ENCODE data around the gene KIAA0753. TPM values are rescaled to one million over a fixed set of nuclear protein-coding genes. Genes with fewer than 3 reads are reported as not detected.
"Not testable (repeated sequence)": the region's sequence is repeated elsewhere in the genome, so short reads cannot be mapped to it uniquely, and the experiment has no call there.

The KIAA0753 gene
- total and polyA plus RNA-seq, 2 of the 13 experiments (the other 11 are each of a cell fraction or from before 2014, with no cell fraction given), result 5.2 to 9.1 TPM

GRCh38 chr17:6663200-6663599, 22.7 kb upstream of the KIAA0753 start:
- H4K20me1 ChIP-seq (ENCODE audit: insufficient read depth, low read length); H3K9ac ChIP-seq (ENCODE audit: insufficient read depth, low read depth, low read length); H3K27me3 ChIP-seq (ENCODE audit: control insufficient read depth in 1 of 2, insufficient read depth in 2 of 2, low read length in 2 of 2); H3K4me2 ChIP-seq (ENCODE audit: low read depth, low read length); H3K27ac ChIP-seq (ENCODE audit: extremely low read length, insufficient read depth, low read length); H3K9me3 ChIP-seq (ENCODE audit: low read length); H3K4me3 ChIP-seq (replicated peaks in 1 of 3; ENCODE audit: insufficient read depth in 1 of 3, low read depth in 2 of 3, low read length in 3 of 3); ATAC-seq; H3K36me3 ChIP-seq (replicated peaks in 1 of 2; ENCODE audit: control insufficient read depth in 1 of 2, insufficient read depth in 2 of 2, low read length in 2 of 2); CTCF ChIA-PET (ENCODE audit: low intra/inter-chr PET ratio, low total read pairs); DNase-seq (ENCODE audit: low spot score); BruUV-seq (replicated peaks); H2AFZ ChIP-seq (ENCODE audit: low read length); H3K79me2 ChIP-seq (ENCODE audit: insufficient read depth, low read length); FAIRE-seq: not testable (repeated sequence)
- POLR2A ChIA-PET, result interaction anchor here (1.4 kb wide), 1 partner anchor 50 kb away, joined by 4 read pairs; the partner anchor contains the start of gene SLC13A5
- in situ Hi-C loops (cut with HindIII; ENCODE audit: extremely low pct_ligation_motif_present, low pct_unique_long_range_greater_than_20kb), result loop anchor here (10.0 kb wide), 2 partner anchors 172 to 352 kb away; partner anchors contain the start of genes RNASEK and TEKT1
- 80% methylated on average over 14 of the region's 14 CpGs for WGBS (ENCODE audit: low lambda C conversion rate)
- intact Hi-C loops (cut with micrococcal nuclease; ENCODE audit: unreplicated experiment), result loop anchor here (5.0 kb wide), 1 partner anchor 344 kb away; no protein-coding TSS in a partner anchor
- H3K4me1 ChIP-seq (ENCODE audit: insufficient read depth, low read length), result peaks cover 22% of the 10 kb centered on the region

GRCh38 chr17:6661464-6661848, 20.9 kb upstream of the KIAA0753 start:
- Histone ChIP-seq H3K27ac (ENCODE audit: extremely low read length, insufficient read depth, low read length) (no peak overlapping the region), H3K9me3 (ENCODE audit: low read length) (no peaks in the 10 kb centered on the region), H3K27me3 (ENCODE audit: control insufficient read depth in 1 of 2, insufficient read depth in 2 of 2, low read length in 2 of 2) (no peaks in the 10 kb centered on the region), H3K79me2 (ENCODE audit: insufficient read depth, low read length) (no peaks in the 10 kb centered on the region), H3K4me2 (ENCODE audit: low read depth, low read length) (no peak overlapping the region), H3K9ac (ENCODE audit: insufficient read depth, low read depth, low read length) (no peak overlapping the region), H2AFZ (ENCODE audit: low read length) (no peak overlapping the region), H3K36me3 (replicated peaks in 1 of 2; ENCODE audit: control insufficient read depth in 1 of 2, insufficient read depth in 2 of 2, low read length in 2 of 2) (no peaks in the 10 kb centered on the region), H4K20me1 (ENCODE audit: insufficient read depth, low read length) (no peaks in the 10 kb centered on the region), H3K4me3 (replicated peaks in 1 of 3; ENCODE audit: insufficient read depth in 1 of 3, low read depth in 2 of 3, low read length in 3 of 3) (no peak overlapping the region), H3K4me1 (ENCODE audit: insufficient read depth, low read length) (peaks cover 9% of the 10 kb centered on the region)
- WGBS (ENCODE audit: low lambda C conversion rate), result 67% methylated on average over 2 of the region's 2 CpGs
- ATAC-seq (no peak), DNase-seq (ENCODE audit: low spot score) (no peak), FAIRE-seq (no peak)
- ChIA-PET POLR2A (interaction anchor here (1.0 to 1.3 kb wide), 3 partner anchors 15 to 52 kb away, joined by 3 to 4 read pairs (median 4); partner anchors contain the start of gene SLC13A5), CTCF (ENCODE audit: low intra/inter-chr PET ratio, low total read pairs) (no interaction called here)
- in situ Hi-C loops (cut with HindIII; ENCODE audit: extremely low pct_ligation_motif_present, low pct_unique_long_range_greater_than_20kb), result loop anchor here (10.0 kb wide), 2 partner anchors 173 to 353 kb away; partner anchors contain the start of genes RNASEK and TEKT1
- BruUV-seq (replicated peaks), result no TSS peak
- intact Hi-C loops (cut with micrococcal nuclease; ENCODE audit: unreplicated experiment), result loop anchor here (5.0 kb wide), 1 partner anchor 346 kb away; no protein-coding TSS in a partner anchor
- TF ChIP-seq ZFP62 (CRISPR knock-in tag; IDR thresholded peaks at IDR 0.05) (no peak), ARID2 (CRISPR knock-in tag; IDR thresholded peaks at IDR 0.05; ENCODE audit: borderline replicate concordance) (no peak), ZNF136 (CRISPR knock-in tag; IDR thresholded peaks at IDR 0.05; ENCODE audit: low read depth) (no peak), THAP7 (CRISPR knock-in tag; IDR thresholded peaks at IDR 0.05) (no peak), REST (IDR thresholded peaks at IDR 0.05; ENCODE audit: borderline replicate concordance in 1 of 2, low read depth in 1 of 2, low read length in 2 of 2) (no peak), ZGPAT (CRISPR knock-in tag; IDR thresholded peaks at IDR 0.05) (no peak), FOSL1 (CRISPR knock-in tag; IDR thresholded peaks at IDR 0.05; ENCODE audit: borderline replicate concordance) (no peak), TRIM22 (IDR thresholded peaks at IDR 0.05) (no peak), PHF5A (CRISPR knock-in tag; IDR thresholded peaks at IDR 0.05; ENCODE audit: low read depth, unreplicated experiment) (no peak), KMT2B (CRISPR knock-in tag; IDR thresholded peaks at IDR 0.05) (no peak), ZSCAN12 (CRISPR knock-in tag; IDR thresholded peaks at IDR 0.05) (no peak)
